GM18909 (cell line): ENCODE results near the gene ARSJ.

ENCODE experiments used
- ATAC-seq: cut with Tn5 transposase; IDR thresholded peaks from one replicate; pipeline ENCODE4 v1.9.1; 2021; ENCODE audit warnings: mild to moderate bottlenecking; ENCODE audit not compliant: unreplicated experiment, poor library complexity

The ARSJ gene

GRCh38 chr4:113851816-113852215, 127.6 kb downstream of the ARSJ start:
- no peak for ATAC-seq
